ENCODE results near the gene CRYGS. TPM values are rescaled to one million over a fixed set of nuclear protein-coding genes. Genes with fewer than 3 reads are reported as not detected.

The CRYGS gene
- total and polyA plus RNA-seq, 9 of the 15 experiments (the other 6 are each of a cell fraction or from before 2014, with no cell fraction given), result 1.5 to 3.8 (median 2.0) TPM

- POLR2A ChIA-PET, result interaction anchor here (0.8 to 0.9 kb wide), 2 partner anchors 35 to 268 kb away, joined by 3 to 5 read pairs; no protein-coding TSS in a partner anchor
- intact Hi-C loops (cut with micrococcal nuclease) (no loop called here), in situ Hi-C loops (cut with MboI) (no loop called here)
- Histone ChIP-seq H3K27me3 (ENCODE audit: control insufficient read depth in 2 of 2, insufficient read depth in 2 of 2, low read length in 2 of 2) (peaks cover 0 to 5% of the 10 kb centered on the region in 2 experiments; a peak in 2 of 5 replicates), H3K9me1 (ENCODE audit: control insufficient read depth, insufficient read depth, low read length) (no peaks in the 10 kb centered on the region), H3K27ac (ENCODE audit: extremely low read depth, low read depth, low read length) (no peak overlapping the region), H3K4me1 (replicated peaks in 1 of 2; ENCODE audit: control insufficient read depth in 2 of 2, insufficient read depth in 2 of 2, low read length in 2 of 2) (peaks cover 0 to 7% of the 10 kb centered on the region in 2 experiments; a peak in 2 of 5 replicates), H3K4me3 (no peak overlapping the region), H3K9ac (ENCODE audit: insufficient read depth in 1 of 2, low read depth in 2 of 2, low read length in 2 of 2) (no peak overlapping the region), H3K79me2 (ENCODE audit: control insufficient read depth, insufficient read depth, low read length) (no peaks in the 10 kb centered on the region), H2AFZ (ENCODE audit: low read depth, low read length) (no peak overlapping the region), H4K20me1 (replicated peaks; ENCODE audit: control insufficient read depth, insufficient read depth, low read length) (no peaks in the 10 kb centered on the region), H3K9me3 (replicated peaks; ENCODE audit: control insufficient read depth, insufficient read depth, low read depth, low read length) (no peaks in the 10 kb centered on the region), H3K4me2 (ENCODE audit: insufficient read depth, low read length) (no peak overlapping the region), H3K36me3 (ENCODE audit: control insufficient read depth, insufficient read depth, low read length) (no peaks in the 10 kb centered on the region)
- DNase-seq (ENCODE audit: extremely low read depth in 1 of 4, low spot score in 3 of 4) (no peak), FAIRE-seq (no peak), ATAC-seq (no peak)
- CTCF ChIA-PET (ENCODE audit: low intra/inter-chr PET ratio), result no interaction called here
- WGBS (ENCODE audit: insufficient coverage, low coverage, missing lambda C conversion rate), result 24% methylated on average over 6 of the region's 6 CpGs
- no peak for TF ChIP-seq RFX1 (IDR thresholded peaks at IDR 0.05)
- TF ChIP-seq THRA (IDR thresholded peaks at IDR 0.05), result no peak
- TF ChIP-seq CBX5 (IDR thresholded peaks at IDR 0.05; ENCODE audit: borderline replicate concordance, low read depth), result no peak
- no peak for TF ChIP-seq HNRNPK (IDR thresholded peaks at IDR 0.05; ENCODE audit: low read depth, low read length, poor library complexity, severe bottlenecking)
- 0 out of 2 replicates have a peak, but pooled peaks have one; percentile 25 for TF ChIP-seq SPI1 (IDR thresholded peaks at IDR 0.05; ENCODE audit: borderline replicate concordance, low read depth, low read length)
- no peak for TF ChIP-seq HMG20A (CRISPR knock-in tag; conservative IDR thresholded peaks at IDR 0.05)
- TF ChIP-seq SREBF1 (IDR thresholded peaks at IDR 0.05; ENCODE audit: borderline replicate concordance, low read depth, low read length), result no peak
- TF ChIP-seq, protein P1, sequence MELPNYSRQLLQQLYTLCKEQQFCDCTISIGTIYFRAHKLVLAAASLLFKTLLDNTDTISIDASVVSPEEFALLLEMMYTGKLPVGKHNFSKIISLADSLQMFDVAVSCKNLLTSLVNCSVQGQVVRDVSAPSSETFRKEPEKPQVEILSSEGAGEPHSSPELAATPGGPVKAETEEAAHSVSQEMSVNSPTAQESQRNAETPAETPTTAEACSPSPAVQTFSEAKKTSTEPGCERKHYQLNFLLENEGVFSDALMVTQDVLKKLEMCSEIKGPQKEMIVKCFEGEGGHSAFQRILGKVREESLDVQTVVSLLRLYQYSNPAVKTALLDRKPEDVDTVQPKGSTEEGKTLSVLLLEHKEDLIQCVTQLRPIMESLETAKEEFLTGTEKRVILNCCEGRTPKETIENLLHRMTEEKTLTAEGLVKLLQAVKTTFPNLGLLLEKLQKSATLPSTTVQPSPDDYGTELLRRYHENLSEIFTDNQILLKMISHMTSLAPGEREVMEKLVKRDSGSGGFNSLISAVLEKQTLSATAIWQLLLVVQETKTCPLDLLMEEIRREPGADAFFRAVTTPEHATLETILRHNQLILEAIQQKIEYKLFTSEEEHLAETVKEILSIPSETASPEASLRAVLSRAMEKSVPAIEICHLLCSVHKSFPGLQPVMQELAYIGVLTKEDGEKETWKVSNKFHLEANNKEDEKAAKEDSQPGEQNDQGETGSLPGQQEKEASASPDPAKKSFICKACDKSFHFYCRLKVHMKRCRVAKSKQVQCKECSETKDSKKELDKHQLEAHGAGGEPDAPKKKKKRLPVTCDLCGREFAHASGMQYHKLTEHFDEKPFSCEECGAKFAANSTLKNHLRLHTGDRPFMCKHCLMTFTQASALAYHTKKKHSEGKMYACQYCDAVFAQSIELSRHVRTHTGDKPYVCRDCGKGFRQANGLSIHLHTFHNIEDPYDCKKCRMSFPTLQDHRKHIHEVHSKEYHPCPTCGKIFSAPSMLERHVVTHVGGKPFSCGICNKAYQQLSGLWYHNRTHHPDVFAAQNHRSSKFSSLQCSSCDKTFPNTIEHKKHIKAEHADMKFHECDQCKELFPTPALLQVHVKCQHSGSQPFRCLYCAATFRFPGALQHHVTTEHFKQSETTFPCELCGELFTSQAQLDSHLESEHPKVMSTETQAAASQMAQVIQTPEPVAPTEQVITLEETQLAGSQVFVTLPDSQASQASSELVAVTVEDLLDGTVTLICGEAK (IDR thresholded peaks at IDR 0.05), result peak; percentile 85
- TF ChIP-seq, protein P1 (CRISPR knock-in tag; IDR thresholded peaks at IDR 0.05), result peak; percentile 90
- no TSS peak for BruUV-seq (replicated peaks)
Measured at GRCh38 chr3:186534113-186534669, 10.0 kb downstream of the CRYGS start.
